Measurements from ENCODE around the gene SLC25A14.

- TF ChIP-seq EZH2phosphoT487 (IDR thresholded peaks at IDR 0.05; ENCODE audit: borderline replicate concordance, low read length), result no peak
- no peak for TF ChIP-seq EZH2 (IDR thresholded peaks at IDR 0.05; ENCODE audit: low read length, unreplicated experiment)
Measured at GRCh38 chrX:130339408-130340222, at the start of gene SLC25A14.

All from PC-3 (cell line).